Prostate gland (tissue), 2 donors: ENCODE results near the gene DTYMK.

ENCODE experiments used
- CTCF ChIP-seq, 4 experiments: fragments of 200-600 bp in 2 of 4; fragments of 450-650 bp in 2 of 4; sonication (generic) in 2 of 4; IDR thresholded peaks; 1 replicate in 3 of 4; 2 replicates in 1 of 4; pipeline ENCODE4 v1.5.1; 2016 to 2019; ENCODE audit warnings: antibody characterized with exemption in 4 of 4, mild to moderate bottlenecking in 2 of 4, moderate library complexity in 2 of 4
- POLR2A ChIP-seq: fragments of 450-650 bp; IDR thresholded peaks from one replicate; pipeline ENCODE4 v1.6.1; 2016; ENCODE audit warnings: antibody characterized with exemption, mild to moderate bottlenecking
- POLR2AphosphoS5 ChIP-seq: sonication (generic); formaldehyde crosslinking; IDR thresholded peaks from one replicate; pipeline ENCODE4 v1.6.1; 2017; ENCODE audit warnings: antibody characterized with exemption

DNA sequence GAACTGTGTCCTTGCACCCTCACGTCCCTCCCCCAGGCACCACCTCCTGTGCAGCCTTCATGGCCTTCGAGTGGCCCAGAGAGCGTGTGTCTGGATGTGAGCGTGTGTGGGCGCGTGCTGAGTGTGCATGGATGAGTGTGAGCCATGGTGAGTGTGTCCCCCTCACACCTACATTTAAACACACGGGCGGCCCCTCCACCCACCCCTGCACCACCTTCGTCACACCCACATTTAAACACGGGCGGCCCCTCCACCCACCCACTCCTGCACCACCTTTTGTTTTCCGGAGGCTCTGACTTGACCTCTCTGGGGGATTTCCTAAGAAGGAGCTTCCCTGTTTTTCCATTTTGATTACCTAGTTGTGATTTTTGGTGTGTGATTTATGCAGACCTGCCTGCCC, 17.8 kb downstream of the DTYMK start:
- no peak for TF ChIP-seq CTCF (IDR thresholded peaks at IDR 0.05)
- TF ChIP-seq POLR2A, result no peak
- TF ChIP-seq POLR2AphosphoS5, result no peak
